ENCODE data around the gene PTPN14.

The PTPN14 gene

DNA sequence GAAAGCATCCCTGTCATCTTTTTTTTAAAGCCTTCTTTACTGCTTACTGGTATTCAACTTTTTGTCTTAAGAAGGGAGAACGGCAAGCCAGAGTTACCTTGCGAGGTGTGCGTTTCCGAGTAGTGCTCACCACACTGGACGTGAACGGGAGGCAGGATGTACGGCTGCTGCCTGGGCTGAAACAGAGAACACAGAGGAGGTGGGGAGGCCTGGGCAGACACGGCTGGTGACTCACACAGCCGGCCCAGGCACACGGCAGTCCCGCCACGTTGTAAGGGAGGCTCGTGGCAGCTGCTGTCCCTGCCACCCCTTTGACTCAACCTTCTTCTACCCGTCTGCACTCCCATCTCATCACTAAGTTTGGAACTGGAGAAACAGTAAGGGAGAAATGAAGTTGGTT lies 164.7 kb downstream of the PTPN14 start:
- no peak for DNase-seq

DNA sequence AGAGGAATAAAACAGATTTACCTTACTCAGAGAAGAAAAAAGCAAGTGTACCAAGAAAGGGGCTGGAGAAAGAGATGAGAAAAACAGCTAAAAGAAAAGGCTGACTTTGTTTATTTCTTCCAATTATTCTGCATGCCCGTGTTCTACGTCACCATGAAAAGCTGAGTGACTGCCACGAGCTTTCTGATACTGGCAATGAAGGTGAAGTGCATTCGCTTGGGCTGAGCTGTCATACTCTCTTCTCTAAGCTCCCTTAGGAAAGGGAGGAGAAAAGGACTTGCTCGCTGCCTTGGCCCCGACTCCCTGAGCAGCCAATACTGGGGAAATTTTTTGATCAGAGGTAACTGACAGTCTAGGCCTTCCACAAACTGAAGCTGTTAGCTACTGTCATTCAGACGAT lies 165.1 kb downstream of the PTPN14 start:
- no peak for DNase-seq

DNA sequence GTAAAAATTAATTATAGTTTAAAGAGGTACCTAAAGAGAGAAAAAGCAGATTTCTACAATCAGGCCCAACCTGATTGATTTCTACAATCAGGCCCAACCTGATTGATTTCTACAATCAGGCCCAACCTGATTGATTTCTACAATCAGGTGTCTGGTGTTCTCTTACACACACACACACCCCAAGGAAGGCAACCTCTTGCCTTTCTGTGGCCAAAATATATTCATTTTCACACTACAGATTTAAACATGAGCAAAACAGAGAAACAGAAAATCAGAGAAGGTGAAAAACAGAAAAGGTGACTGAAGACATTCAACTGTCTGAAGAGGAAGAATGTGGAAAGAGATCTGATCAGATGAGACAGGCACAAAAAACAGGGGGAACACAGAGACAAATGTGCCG lies 166.0 kb downstream of the PTPN14 start:
- no peak for DNase-seq

DNA sequence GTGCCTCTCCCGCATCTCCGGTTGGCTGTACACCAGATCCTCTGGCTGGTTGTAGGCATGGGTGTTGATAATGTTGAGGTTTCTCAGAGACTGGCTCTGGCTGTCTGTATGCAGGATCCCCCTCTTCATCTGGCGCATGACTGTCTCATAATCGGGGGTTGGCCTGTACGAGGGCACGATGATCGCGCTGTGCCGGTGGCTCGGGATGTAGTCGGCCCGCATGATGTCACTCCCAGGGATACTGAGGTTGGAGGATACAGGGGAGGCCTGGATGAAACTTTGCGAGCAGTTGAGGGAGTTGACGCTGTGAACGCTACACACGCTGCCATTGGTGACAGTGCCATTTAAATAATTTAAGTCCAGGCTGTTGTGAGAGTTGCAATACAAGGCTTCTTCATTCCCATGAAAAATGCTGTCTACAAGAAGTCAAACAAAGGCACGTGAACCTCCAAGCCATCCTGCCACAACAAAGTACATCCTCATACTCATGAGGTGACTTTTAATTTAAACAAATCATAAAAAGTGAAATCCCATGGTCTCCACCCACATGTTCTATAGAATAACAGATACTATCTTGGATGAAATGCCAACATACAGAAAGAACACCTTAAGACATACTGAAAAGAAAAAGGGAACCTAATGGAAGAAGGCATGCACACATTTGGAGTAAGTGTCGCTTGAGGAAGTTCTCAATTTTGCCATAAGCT lies 166.9 kb downstream of the PTPN14 start:
- no peak for DNase-seq

DNA sequence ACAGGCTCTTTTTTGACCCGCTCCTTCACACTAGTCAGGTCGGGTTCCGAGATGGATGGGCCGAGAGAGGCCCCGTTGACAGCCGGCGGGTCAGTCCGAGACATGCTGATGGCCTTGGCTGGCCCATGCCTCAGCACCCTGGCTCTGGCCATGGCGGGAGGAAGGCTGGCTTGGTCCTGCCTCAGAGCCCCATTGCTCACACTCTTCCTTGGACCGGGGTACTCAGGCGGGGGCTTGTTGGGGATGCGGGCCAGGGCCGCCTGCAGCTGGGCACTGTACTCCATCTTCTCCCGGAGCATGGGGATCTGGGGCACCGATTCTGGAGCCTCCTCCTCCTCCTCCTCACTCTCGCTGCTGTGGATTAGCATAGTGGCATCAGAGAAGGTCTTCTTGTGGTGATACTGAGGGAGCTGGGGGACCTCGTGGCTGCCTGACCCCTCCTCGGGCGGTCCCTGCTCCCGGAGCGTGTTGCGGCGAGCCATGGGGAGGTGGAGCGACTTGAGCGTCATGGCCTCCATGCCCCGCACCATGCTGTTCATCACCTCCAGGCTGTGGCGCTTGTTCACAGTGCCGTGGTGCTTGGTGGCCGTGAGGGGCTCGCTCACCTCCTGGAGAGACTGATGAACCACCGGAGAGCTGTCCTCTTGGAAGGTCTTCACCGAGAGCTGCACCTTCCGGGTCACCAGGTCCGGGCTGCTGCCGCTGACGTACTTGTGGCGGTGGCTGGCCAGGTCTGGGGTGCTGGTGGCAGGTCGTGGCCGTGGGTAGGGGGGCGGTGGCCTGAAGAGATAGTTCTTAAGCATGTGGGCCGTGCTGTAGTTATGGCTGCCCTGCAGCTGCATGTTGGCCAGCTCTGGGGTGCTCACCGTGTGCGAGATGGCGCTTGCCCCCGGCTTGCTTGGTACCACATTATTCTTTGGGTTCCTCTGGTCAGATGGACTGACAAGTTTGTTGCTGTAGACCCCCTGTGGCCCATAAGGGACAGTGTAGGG lies 167.7 kb downstream of the PTPN14 start:
- no peak for DNase-seq

DNA sequence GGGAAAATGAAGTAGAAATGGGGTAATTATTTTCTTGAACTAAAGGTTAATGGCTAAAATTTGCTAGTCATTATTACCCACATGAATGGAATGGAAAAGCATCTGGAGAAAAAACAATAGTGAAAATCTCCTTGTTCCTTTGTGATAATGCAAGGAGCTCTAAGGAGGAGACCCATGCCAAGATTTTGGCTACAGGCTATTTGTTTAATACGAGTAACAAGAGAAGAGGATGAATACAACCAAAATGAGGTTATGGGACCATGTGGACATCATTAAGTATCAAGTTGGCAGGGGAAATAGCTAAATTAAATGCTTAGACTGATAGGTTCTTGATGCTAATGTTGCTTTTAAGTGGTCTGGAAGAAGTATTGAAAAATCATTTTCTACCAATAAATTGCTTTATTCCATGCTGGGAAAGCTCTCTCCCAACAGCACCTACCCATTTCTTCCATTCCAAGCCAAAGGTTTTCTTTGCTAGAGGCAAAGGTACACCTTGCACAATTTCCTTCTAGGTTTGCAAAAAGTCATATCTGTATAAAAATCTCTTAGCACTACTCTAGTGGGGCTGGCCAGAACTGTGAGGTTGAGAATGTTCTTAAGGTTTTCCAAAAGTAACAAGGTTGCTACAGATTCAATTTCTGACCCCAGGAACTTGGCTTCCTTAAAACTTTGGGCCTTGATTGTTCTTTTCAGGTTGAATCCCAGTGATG lies 170.3 kb downstream of the PTPN14 start:
- no peak for DNase-seq

DNA sequence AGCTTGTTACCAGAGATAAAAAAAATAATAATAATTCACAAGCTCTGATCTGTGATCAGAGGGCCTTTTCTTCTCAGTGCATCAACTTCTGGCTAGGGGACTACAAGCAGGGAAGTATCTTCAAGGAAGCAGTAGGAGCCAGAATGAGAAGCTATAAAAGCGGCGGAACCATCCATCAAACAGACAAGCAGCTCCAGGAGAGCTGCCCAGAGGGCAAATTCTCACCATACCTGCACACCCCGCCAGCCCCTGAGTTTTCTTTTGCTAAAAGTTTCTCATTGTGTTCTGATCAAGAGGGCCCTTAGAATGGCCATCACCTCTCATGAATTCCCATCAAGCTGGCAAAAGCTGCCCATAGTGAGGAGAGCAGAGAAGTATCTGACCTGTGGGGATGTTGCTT lies 171.0 kb downstream of the PTPN14 start:
- no peak for DNase-seq

DNA sequence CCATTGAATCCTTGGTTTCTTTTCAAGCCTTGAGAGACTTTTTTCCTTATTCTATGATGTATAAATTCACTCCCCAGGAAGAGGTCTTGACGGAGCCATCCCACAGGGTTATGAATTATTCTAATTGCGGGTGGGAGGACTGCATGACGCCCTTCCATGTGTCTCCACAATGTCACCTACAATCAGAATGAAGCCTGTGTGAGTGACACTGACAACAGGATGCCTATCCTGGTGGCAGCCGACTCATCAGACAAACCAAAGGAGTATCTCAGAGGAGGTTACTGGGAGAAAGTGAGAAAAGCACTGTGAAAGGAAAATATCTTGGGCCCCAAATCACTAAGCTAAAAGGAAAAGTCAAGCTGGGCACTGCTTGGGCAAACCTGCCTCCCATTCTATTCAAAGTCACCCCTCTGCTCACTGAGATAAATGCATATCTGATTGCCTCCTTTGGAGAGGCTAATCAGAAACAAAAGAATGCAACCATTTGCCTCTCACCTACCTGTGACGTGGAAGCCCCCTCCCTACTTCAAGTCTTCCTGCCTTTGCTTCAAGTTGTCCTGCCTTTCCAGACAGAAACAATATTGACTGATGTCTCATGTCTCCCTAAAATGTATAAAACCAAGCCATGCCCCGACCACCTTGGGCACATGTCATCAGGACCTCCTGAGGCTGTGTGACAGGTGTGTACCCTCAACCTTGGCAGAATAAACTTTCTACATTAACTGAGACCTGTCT lies 172.0 kb downstream of the PTPN14 start:
- no peak for DNase-seq

DNA sequence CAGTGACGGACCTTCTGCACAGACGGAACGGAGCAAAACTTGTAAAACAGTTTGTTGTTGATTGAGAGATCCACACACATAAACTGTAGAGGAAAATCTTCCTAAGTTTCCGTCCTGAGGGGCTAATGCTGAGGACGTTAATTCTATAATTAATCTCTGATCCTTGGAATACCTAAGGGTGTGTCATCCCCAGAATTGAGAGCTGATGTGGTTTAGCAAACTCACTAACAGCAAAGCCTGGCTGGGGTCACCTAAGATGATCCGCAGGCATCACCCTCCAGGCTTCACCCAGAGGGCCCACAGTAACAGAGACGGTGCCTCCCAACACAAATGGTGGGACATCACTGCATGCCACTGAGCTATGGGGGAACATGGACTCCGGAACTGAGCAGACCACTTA lies 172.9 kb downstream of the PTPN14 start:
- no peak for DNase-seq

DNA sequence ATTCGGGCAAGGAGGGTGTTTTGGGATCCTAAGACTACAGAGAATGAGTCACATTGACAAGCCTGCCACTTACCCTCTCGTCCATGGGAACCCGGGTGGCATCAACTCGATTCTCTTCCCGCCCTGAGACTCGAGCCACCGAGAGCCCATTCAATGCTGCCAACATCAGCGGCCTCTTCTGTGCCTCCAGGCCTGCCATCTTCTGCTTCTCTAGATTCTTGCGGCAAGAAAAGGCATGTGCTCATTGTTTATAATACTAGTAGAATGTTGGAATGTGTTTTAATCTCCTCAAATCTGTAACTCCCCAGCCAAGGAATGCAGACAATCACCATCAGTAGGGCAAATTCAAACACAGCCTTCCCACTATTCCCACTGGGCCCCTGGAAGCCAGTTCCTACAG lies 173.5 kb downstream of the PTPN14 start:
- DNase-seq = no peak

DNA sequence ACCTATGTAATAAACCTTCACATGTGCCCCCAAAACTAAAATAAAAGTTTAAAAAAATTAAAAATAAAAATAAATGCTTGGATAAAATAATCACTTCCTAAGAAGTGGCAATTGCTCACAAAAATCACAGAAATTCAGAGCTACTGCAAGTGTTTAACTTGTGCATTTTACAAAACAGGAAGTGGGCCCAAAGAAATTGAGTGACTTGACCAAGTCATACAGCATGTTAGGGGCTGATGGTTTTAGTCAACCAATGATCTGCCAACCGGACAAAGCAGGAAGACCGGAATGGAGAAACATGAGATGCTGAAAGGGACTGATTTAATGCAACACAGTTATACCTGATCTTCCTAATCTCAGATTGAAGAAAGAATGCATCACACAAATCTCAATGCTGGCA lies 173.9 kb downstream of the PTPN14 start:
- no peak for DNase-seq

DNA sequence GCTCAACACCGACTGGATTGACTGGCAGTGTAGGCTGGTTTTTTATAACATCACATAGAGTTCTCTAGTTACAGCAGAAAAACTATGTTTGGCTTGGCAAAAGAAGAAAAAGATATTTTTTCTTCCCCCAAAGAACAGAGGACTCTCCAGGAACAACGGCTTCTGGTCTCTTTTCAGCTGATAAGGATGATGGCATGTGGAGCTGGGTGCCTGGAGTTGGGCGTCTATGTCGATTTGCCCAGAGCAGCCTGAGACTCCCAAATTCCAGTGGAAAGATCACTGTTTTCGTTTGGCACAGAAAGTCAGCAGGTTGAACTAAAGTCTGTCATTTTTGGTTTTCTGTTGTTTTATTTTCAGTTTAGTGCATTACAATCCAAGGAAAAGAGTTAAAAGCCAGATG lies 179.3 kb downstream of the PTPN14 start:
- no peak for DNase-seq

DNA sequence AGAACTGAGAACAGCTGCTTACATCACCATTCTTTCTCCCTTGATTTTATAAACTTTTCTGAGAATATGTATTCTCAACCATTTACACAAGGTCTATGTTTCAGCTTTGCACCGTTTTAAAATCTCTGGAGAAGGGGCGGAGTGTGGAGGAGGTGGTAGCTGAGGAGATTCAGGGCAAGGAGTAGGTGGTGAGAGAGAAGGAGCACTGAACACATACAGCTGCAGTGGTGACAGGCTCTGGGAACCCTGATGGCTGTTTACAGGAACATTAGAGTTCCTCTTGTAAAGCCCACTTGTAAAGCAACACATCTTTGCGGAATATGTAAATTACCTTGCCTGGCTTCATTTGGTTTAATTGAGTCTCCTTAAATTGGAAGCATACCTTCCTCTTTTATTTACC lies 180.8 kb downstream of the PTPN14 start:
- DNase-seq = no peak

DNA sequence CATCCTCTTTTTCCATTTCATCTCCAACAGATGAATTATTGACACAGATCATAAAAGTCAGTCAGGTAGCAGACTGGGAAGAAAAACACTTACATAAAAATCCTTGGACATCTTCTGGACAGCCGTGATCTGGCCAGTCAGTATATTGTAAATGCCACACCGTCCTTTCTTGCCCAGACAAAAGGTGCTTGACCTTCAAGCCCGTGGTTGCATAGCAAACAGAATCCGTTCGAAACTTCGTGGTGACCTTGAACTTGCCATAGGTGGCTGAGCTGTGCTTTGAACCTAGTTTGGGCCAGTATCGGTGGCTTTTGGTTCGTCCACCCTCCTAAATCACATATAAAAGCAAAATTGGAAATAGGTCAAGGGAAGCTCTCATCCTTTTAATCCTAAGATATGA lies 182.0 kb downstream of the PTPN14 start:
- no peak for DNase-seq

DNA sequence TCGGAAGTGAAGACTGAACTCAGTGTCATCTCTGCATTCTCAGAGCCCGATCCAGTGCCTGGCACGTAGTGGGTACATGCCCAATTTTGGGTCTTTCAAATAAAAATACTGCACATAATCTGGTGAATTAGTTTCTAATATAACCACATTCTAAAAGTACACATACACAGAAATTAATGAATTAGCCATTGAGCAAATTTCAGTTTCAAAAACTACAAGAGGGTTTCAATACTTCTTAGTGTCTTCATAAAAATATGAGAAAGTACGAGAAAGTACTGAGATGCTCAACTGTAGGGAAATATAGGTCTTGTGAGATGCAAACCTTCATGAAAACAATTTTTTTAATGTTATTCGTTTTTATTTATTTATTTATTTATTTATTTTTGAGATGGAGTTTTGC lies 183.6 kb downstream of the PTPN14 start:
- DNase-seq = no peak

DNA sequence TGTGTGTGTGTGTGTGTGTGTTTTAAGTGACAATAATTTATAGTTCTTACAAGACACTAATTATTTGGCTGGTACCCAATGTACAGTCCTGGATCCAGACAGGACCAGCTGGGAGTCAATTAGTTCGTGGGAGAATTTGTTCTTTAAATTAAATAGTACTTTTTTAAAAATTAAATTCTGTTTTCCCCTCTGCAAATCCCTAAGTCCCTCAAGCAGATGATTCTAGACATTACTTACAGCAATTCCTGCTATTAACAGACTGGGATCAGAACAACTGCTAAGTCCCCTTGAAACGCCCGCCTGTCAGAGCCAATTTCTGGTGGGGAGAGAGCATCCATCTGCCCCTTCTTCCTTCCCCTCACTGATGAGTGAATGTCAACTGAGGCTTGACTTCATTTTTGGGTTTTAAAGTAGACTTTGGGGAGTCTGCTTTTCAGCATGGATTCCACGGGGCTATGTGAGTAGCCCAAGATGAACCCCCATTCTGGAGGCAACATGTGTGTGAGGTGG lies 186.6 kb downstream of the PTPN14 start:
- no peak for DNase-seq

DNA sequence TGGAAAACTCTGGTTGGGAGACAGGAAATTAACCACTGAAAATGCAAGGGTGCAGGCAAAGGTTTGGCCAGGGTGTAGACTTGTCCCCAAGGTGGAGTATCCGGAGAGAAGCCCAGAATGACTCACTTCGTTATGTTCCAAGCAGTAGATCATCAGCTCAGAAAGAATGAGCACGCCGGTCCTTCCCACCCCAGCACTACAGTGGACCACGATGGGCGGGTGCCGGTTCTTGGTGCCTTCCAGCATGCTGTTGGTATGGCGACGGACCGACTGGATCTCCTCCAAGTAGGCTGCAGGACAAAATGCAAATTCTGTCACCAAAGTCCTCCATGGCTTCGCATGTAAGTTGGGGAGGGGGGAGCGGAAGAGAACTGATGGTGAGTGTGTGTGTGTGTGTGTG lies 187.0 kb downstream of the PTPN14 start:
- no peak for DNase-seq

DNA sequence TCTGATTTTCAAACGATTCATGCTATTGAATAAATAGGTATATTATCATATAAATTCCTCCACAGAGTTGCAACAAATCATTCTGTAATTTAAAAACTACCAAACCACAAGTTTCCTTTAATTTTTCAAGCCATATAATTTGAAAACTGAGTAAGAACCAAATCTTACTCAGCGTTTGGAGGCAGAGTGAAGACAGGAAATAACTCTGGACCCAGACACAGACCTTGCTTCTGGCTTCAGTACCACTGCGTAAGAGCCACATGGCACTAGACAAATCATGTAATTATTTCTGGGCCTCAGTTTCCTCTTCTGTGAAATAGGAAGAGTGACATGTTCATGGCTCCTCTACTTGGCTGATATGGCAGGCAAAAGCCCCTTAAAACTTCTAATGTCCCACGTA lies 188.0 kb downstream of the PTPN14 start:
- no peak for DNase-seq

DNA sequence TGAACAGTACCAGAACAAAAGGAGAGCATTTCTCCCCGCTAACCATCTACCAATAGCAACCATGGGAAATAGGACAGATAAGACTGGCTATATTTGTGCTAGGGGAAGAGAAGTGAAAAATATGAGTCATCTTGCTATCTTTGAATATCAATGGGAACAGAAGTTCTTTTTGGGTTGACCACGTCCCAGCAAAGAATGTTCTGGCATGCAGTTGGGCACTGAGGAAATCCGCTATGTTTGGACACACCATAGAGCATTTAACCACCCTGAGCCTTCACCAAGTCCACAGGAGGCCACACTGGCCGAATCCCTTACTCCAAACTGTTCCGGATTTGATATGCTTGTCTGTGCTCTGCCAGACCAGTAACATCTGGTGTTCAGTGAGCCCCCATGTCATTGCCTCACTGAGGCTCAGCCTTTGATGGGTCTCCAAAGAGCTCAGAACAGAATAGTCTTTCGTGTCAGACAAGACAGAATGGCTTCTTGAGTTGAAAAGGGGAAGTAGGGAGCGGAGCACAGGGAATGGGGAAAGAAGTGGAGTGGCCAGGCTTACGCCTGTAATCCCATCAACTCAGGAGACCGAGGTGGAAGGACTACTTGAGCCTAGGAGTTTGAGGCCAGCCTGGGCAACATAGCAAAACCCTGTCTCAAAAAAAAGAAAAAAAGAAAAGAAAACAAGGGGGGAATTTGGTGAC lies 189.1 kb downstream of the PTPN14 start:
- no peak for DNase-seq

DNA sequence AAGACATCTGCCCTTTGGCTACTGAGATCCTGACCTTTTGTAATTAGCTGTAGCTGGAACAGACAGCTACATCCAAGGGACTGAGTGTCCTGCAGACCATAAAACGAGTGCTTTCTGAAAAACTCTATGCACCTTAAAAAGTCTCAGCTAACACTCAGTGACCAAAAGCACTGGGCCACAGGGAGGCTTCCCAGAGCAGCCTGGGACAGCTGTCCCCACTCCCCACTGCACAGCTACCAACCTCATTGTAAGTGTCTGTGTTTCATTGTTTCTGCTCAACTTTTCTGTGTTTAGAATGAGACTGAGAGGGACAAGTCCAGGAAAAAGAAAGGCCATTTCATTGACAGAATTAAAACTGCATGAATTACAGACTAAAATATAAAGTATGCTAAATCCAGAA lies 189.8 kb downstream of the PTPN14 start:
- DNase-seq = no peak

DNA sequence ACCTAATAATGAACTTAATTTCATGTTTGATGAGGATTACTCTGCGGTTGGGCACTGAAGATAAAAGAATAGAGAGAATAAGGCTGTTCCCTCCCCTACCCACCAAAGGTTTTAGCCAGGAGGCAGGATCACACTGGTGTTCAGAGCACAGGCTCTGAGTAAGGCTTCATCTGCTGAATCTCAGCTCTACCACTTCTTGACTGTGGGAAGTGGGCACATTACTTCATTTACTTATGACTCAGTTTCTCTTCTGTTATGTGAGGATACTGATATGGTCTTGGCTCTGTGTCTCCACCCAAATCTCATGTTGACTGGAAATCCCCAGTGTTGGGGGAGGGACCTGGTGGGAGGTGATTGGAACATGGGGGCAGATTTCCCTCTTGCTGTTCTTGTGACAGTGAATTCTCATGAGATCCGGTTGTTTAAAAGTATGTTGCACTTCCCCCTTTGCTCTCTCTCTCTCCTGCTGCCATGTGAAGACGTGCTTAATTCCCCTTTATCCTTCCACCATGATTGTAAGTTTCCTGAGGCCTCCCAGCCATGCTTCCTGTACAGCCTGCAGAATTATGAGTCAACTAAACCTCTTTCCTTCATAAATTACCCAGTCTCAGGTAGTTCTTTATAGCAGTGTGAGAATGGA lies 190.8 kb downstream of the PTPN14 start:
- no peak for DNase-seq

DNA sequence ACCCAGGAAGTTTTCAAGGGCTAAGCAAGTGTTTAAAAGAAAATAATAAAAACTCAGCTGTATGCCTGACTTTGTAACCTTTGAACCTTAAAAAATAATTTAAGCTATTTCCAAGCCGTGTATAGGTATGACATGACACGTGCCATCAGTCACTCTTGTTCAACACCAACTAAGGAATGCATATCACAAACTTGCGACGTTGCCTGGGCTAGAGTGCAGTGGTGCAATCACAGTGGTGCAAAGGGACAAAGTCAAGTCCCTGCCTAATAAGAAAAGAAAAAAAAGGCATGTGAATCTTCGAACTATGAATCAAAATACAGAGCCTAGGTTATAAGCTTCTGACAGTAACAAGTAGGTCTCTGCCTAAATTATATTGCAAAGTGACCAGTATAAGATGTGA lies 191.3 kb downstream of the PTPN14 start:
- DNase-seq = no peak
